Heart right ventricle (tissue), 16 donors: ENCODE measurements around the gene FADS1. TPM values are rescaled to one million over a fixed set of nuclear protein-coding genes. Genes with fewer than 3 reads are reported as not detected.
A peak's percentile ranks its signal among the peaks of the same experiment; 100 is the strongest.

ENCODE experiments used
- ATAC-seq, 8 donors: fragments of 200-7000 bp; cut with Tn5 transposase; one replicate each; pipeline ENCODE4 v1.9.1; 2020; ENCODE audit warnings: mild to moderate bottlenecking in 8 of 8, moderate library complexity in 8 of 8, moderate number of reproducible peaks in 1 of 8
- DNase-seq, 2 donors: peaks; one replicate each; pipeline ENCODE4 v3.0.0-alpha.2; 2020
- H3K27ac ChIP-seq, 10 donors: fragments of 200-600 bp; sonication (generic) in 2 of 10; one replicate each; pipeline versions ENCODE4 v1.5.0 to v1.8.0; 2020 to 2022; ENCODE audit warnings: mild to moderate bottlenecking in 3 of 10
- H3K27me3 ChIP-seq, 7 donors: fragments of 200-600 bp; one replicate each; pipeline ENCODE4 v1.8.0; 2021 to 2022; ENCODE audit warnings: mild to moderate bottlenecking in 2 of 7
- H3K36me3 ChIP-seq, 9 donors: fragments of 200-600 bp; sonication (generic) in 1 of 9; one replicate each; pipeline versions ENCODE4 v1.5.0 to v1.8.0; 2020 to 2022; ENCODE audit warnings: mild to moderate bottlenecking in 2 of 9
- H3K4me1 ChIP-seq, 9 donors: fragments of 200-600 bp; sonication (generic) in 1 of 9; one replicate each; pipeline versions ENCODE4 v1.5.0 to v1.8.0; 2020 to 2022; ENCODE audit warnings: mild to moderate bottlenecking in 4 of 9
- H3K4me3 ChIP-seq, 10 donors: fragments of 200-600 bp; sonication (generic) in 2 of 10; one replicate each; pipeline versions ENCODE4 v1.5.0 to v1.8.0; 2020 to 2022; ENCODE audit warnings: mild to moderate bottlenecking in 7 of 10, moderate library complexity in 2 of 10
- H3K9me3 ChIP-seq, 11 donors: fragments of 200-600 bp in 10 of 11; sonication (generic) in 2 of 11; one replicate each; pipeline versions ENCODE4 v1.5.0 to v1.8.0; 2013 to 2022; ENCODE audit warnings: mild to moderate bottlenecking in 2 of 11, control low read depth in 1 of 11, moderate library complexity in 1 of 11
- CTCF ChIP-seq, 9 donors: fragments of 200-600 bp; sonication (generic) in 2 of 9; IDR thresholded peaks; one replicate each; pipeline versions ENCODE4 v1.5.0 to v1.8.0; 2021 to 2022; ENCODE audit warnings: antibody characterized with exemption in 9 of 9, mild to moderate bottlenecking in 5 of 9, moderate library complexity in 1 of 9
- WGBS, 2 donors: extraction: QIAGEN DNeasy Blood & Tissue Kit; methylation state at CpG; one replicate each; pipeline ENCODE4 v1.1.7; 2013; ENCODE audit warnings: inconsistent platforms in 1 of 2; 5-methylcytosine and 5-hydroxymethylcytosine counted together
- intact Hi-C, 10 donors: fragments of 100-400 bp; cut with DNase I; formaldehyde crosslinking; loops; one replicate each; pipeline versions ENCODE4 v1.11.1 to v1.14.2; 2022
- polyA plus RNA-seq, 2 donors: library from polyadenylated mRNA; stranded (reverse); fragments of 200-250 nt; gene quantifications; one replicate each; pipeline ENCODE4 v1.2.3, GENCODE V29; 2013
- total RNA-seq, 10 donors: library from RNA; stranded (reverse); fragmentation: NEBNext Ultra II Directional in 3 of 10; extraction: Animal tissue kit (Norgen Biotek cat#: 25700) in 3 of 10; gene quantifications; one replicate each; pipeline versions ENCODE4 v1.2.1 to v1.2.4, GENCODE V29; 2021 to 2023
- donor health status: Arrhythmogenic right ventricular cardiomyopathy.
- donor health status: ischemic (EF 13 %, LVEDD 7.1; RV severe dilation, severe dysfunction).
- donor health status: healthy with polysubstance abuse.
- donor health status: DM: no; HTN: yes; CAD: no.
- donor health status: DM: no; HTN: no; CAD: no.
- donor health status: ischemic (EF 25% LVEDD 6.9; RV normal size, moderate dysfunction).
- donor health status: ischemic (EF 25% LVEDD 5.7; RV mildly dilated, moderate dysfunction).
- donor health status: healthy.
- donor health status: DM: yes; HTN: yes; CAD: no.
- donor health status: Ischemic cardiomyopathy.
- donor health status: ischemic (EF 35%, LVEDD 5.7; RV mildly dilated, moderate dysfunction).
- donor health status: nonischemic (EF 11% LVEDD 7.7; RV severe dilation, severe dysfunction).
- donor health status: DM: yes; HTN: yes; CAD: no.
- donor health status: PGD.
- donor health status: ischemic (EF 29% LVEDD 5.4; RV normal size, mild dysfunction).
- donor health status: nonischemic (EF 23%, LVEDD 6.1; RV moderate dilation, normal function).

FADS1 gene
- total and polyA plus RNA-seq, 12 donors, result 13.8 to 37.4 (median 25.4) TPM

- Histone ChIP-seq H3K36me3 (peaks cover 0 to 10% (median 0%) of the 10 kb centered on the region in 9 donors), H3K27me3 (peaks cover 0 to 13% (median 0%) of the 10 kb centered on the region in 7 donors), H3K27ac (no peak overlapping the region), H3K4me1 (peaks cover 0 to 13% (median 6%) of the 10 kb centered on the region in 9 donors), H3K4me3 (no peak overlapping the region), H3K9me3 (no peaks in the 10 kb centered on the region)
- intact Hi-C loops, result no loop called here
- DNase-seq (no peak), ATAC-seq (no peak)
- 88% methylated on average over 24 of the region's 24 CpGs for WGBS, 2 donors
- no peak for TF ChIP-seq CTCF (IDR thresholded peaks at IDR 0.05)
Measured at GRCh38 chr11:61778920-61779650, 37.7 kb downstream of the FADS1 start.

- Histone ChIP-seq H3K27me3 (peaks cover 0 to 13% (median 0%) of the 10 kb centered on the region in 7 donors), H3K27ac (no peak overlapping the region), H3K4me1 (peaks cover 0 to 13% (median 6%) of the 10 kb centered on the region in 9 donors), H3K9me3 (no peaks in the 10 kb centered on the region), H3K4me3 (no peak overlapping the region), H3K36me3 (peaks cover 0 to 5% (median 0%) of the 10 kb centered on the region in 9 donors)
- DNase-seq (no peak), ATAC-seq (no peak)
- intact Hi-C loops, result no loop called here
- 86 to 91% methylated on average over 11 of the region's 11 CpGs for WGBS, 2 donors
- no peak for TF ChIP-seq CTCF (IDR thresholded peaks at IDR 0.05)
Measured at GRCh38 chr11:61778357-61778886, 38.4 kb downstream of the FADS1 start.

- Histone ChIP-seq H3K36me3 (no peaks in the 10 kb centered on the region), H3K4me3 (peak overlapping the region in 9 of 10 donors; percentile 6 to 44 (median 34)), H3K9me3 (no peaks in the 10 kb centered on the region), H3K27ac (no peak overlapping the region), H3K27me3 (peaks cover 0 to 13% (median 0%) of the 10 kb centered on the region in 7 donors), H3K4me1 (peaks cover 0 to 17% (median 6%) of the 10 kb centered on the region in 9 donors)
- intact Hi-C loops, result no loop called here
- whole genome bisulfite sequencing, 2 donors, result 39 to 43% methylated on average over 65 to 67 of the region's 67 CpGs
- peak; percentile 45 to 66 for DNase-seq
- peak; percentile 53 to 73 (median 68) for ATAC-seq
- peak in 1 of 9 donors; percentile 7 for TF ChIP-seq CTCF (IDR thresholded peaks at IDR 0.05)
Measured at GRCh38 chr11:61777234-61778090, 39.3 kb downstream of the FADS1 start.

GRCh38 chr11:61776561-61777075, 40.2 kb downstream of the FADS1 start:
- Histone ChIP-seq H3K27ac (no peak overlapping the region), H3K9me3 (no peaks in the 10 kb centered on the region), H3K27me3 (peaks cover 0 to 13% (median 0%) of the 10 kb centered on the region in 7 donors), H3K4me3 (no peak overlapping the region), H3K4me1 (peaks cover 0 to 22% (median 6%) of the 10 kb centered on the region in 9 donors), H3K36me3 (no peaks in the 10 kb centered on the region)
- 71 to 73% methylated on average over 9 of the region's 9 CpGs for whole genome bisulfite sequencing, 2 donors
- DNase-seq, result peak; percentile 35 to 38
- peak in 5 of 8 donors; percentile 27 to 63 (median 48) for ATAC-seq
- intact Hi-C loops, result no loop called here
- TF ChIP-seq CTCF (IDR thresholded peaks at IDR 0.05), result peak; percentile 23 to 77 (median 59)
